Thoracic aorta (tissue), 2 donors: ENCODE results near the gene CES3. TPM values are rescaled to one million over a fixed set of nuclear protein-coding genes. Genes with fewer than 3 reads are reported as not detected.
"Not testable (repeated sequence)": the region's sequence is repeated elsewhere in the genome, so short reads cannot be mapped to it uniquely, and the experiment has no call there.

Experiments
- ATAC-seq: fragments of 150-250 bp; one replicate; pipeline ENCODE4 v1.8.0; 2017; ENCODE audit warnings: low read depth; ENCODE audit not compliant: insufficient number of reproducible peaks, low FRiP score
- DNase-seq: peaks from one replicate; pipeline ENCODE4 v3.0.0-alpha.2; 2020; ENCODE audit warnings: low spot score
- H3K27ac ChIP-seq, 2 donors: fragments of 200-600 bp; sonication (generic); 1 replicate in 1 of 2; 2 replicates in 1 of 2; pipeline ENCODE4 v1.5.1; 2016; ENCODE audit warnings: mild to moderate bottlenecking in 2 of 2, moderate library complexity in 2 of 2
- H3K27me3 ChIP-seq: fragments of 200-600 bp; sonication (generic); replicated peaks from 2 replicates; pipeline ENCODE4 v1.6.0; 2016; ENCODE audit warnings: mild to moderate bottlenecking; ENCODE audit not compliant: insufficient read depth
- H3K36me3 ChIP-seq: fragments of 200-600 bp; sonication (generic); one replicate; pipeline ENCODE4 v1.5.1; 2016
- H3K4me1 ChIP-seq, 2 donors: fragments of 200-600 bp; sonication (generic); 1 replicate in 1 of 2; 2 replicates in 1 of 2; pipeline versions ENCODE4 v1.5.1 to v1.6.0; 2016; ENCODE audit warnings: low read depth in 2 of 2, mild to moderate bottlenecking in 1 of 2; ENCODE audit not compliant: control insufficient read depth in 1 of 2
- H3K4me3 ChIP-seq: fragments of 200-600 bp; sonication (generic); 2 replicates; pipeline ENCODE4 v1.5.1; 2016; ENCODE audit warnings: mild to moderate bottlenecking
- H3K9me3 ChIP-seq: fragments of 200-600 bp; sonication (generic); 2 replicates; pipeline ENCODE4 v1.5.1; 2016
- CTCF ChIP-seq: fragments of 200-600 bp; sonication (generic); IDR thresholded peaks from one replicate; pipeline ENCODE4 v1.5.1; 2019; ENCODE audit warnings: antibody characterized with exemption
- total RNA-seq, 2 donors: library from RNA; depleted of rRNA; stranded (reverse); fragments of >200 nt; gene quantifications; one replicate each; pipeline versions ENCODE4 v1.1.0 to v1.2.3, GENCODE V29; 2016

The CES3 gene
- total RNA-seq, 2 donors from 2014 or later: 0.63 to 1.1 TPM

GRCh38 chr16:66968847-66969246 lies 7.8 kb downstream of the CES3 start:
- Histone ChIP-seq H3K9me3 (no peaks in the 10 kb centered on the region), H3K4me1 (no peaks in the 10 kb centered on the region), H3K27ac (no peak overlapping the region), H3K36me3 (no peaks in the 10 kb centered on the region), H3K27me3 (no peaks in the 10 kb centered on the region), H3K4me3 (no peak overlapping the region)
- no peak for TF ChIP-seq CTCF
- ATAC-seq: no peak
- no peak for DNase-seq

- DNase-seq: no peak
- no peaks in the 10 kb centered on the region for H3K36me3 ChIP-seq
- ATAC-seq: no peak
- TF ChIP-seq CTCF: no peak
- no peak overlapping the region for H3K4me3 ChIP-seq
- H3K27me3 ChIP-seq: no peaks in the 10 kb centered on the region
- no peaks in the 10 kb centered on the region for H3K9me3 ChIP-seq
- H3K4me1 ChIP-seq: no peaks in the 10 kb centered on the region
- no peak overlapping the region for H3K27ac ChIP-seq
Observed at GRCh38 chr16:66970775-66971720, 10.0 kb downstream of the CES3 start.

GRCh38 chr16:66972983-66973382 lies 11.9 kb downstream of the CES3 start:
- no peak for ATAC-seq
- no peak overlapping the region for H3K4me3 ChIP-seq
- TF ChIP-seq CTCF: no peak

GRCh38 chr16:66973716-66974115 lies 12.7 kb downstream of the CES3 start:
- no peak for ATAC-seq

More at GRCh38 chr16:66972983-66973382, 11.9 kb downstream of the CES3 start:
- no peak overlapping the region for H3K27ac ChIP-seq
- no peaks in the 10 kb centered on the region for H3K9me3 ChIP-seq
- no peaks in the 10 kb centered on the region for H3K36me3 ChIP-seq
- H3K27me3 ChIP-seq: no peaks in the 10 kb centered on the region
- peaks cover 0 to under 1% of the 10 kb centered on the region in 2 donors for H3K4me1 ChIP-seq
- no peak for DNase-seq

GRCh38 chr16:66974156-66974931 lies 13.3 kb downstream of the CES3 start:
- not testable (repeated sequence) for H3K4me3 ChIP-seq, H3K27me3 ChIP-seq

More at GRCh38 chr16:66973716-66974115, 12.7 kb downstream of the CES3 start:
- DNase-seq: no peak
- Histone ChIP-seq H3K4me1 (peaks cover 0 to 7% of the 10 kb centered on the region in 2 donors), H3K27me3 (no peaks in the 10 kb centered on the region), H3K36me3 (no peaks in the 10 kb centered on the region), H3K4me3 (no peak overlapping the region), H3K27ac (no peak overlapping the region), H3K9me3 (no peaks in the 10 kb centered on the region)
- no peak for TF ChIP-seq CTCF

GRCh38 chr16:66974932-66975246 lies 13.8 kb downstream of the CES3 start:
- ATAC-seq, H3K36me3 ChIP-seq, H3K4me3 ChIP-seq, DNase-seq, H3K27me3 ChIP-seq, H3K27ac ChIP-seq, H3K9me3 ChIP-seq: not testable (repeated sequence)
- H3K4me1 ChIP-seq: peaks cover 0 to 18% of the 10 kb centered on the region in 2 donors

More at GRCh38 chr16:66974156-66974931, 13.3 kb downstream of the CES3 start:
- peaks cover 0 to 14% of the 10 kb centered on the region in 2 donors for H3K4me1 ChIP-seq
- not testable (repeated sequence) for H3K27ac ChIP-seq, DNase-seq, H3K9me3 ChIP-seq, H3K36me3 ChIP-seq, ATAC-seq
